KOPT-K1 (cell line): ENCODE results near the gene TXLNB.
"Not testable (repeated sequence)": the region's sequence is repeated elsewhere in the genome, so short reads cannot be mapped to it uniquely, and the experiment has no call there.

ENCODE experiments used
- H3K27ac ChIP-seq: fragments of 200-600 bp; sonication (generic); 2 replicates; pipeline ENCODE4 v1.5.1; 2016; ENCODE audit warnings: antibody characterized with exemption, mild to moderate bottlenecking, low read depth, low read length; ENCODE audit not compliant: poor library complexity, severe bottlenecking
- H3K36me3 ChIP-seq: fragments of 200-600 bp; sonication (generic); 2 replicates; pipeline ENCODE4 v1.5.1; 2017; ENCODE audit warnings: antibody characterized with exemption, mild to moderate bottlenecking, low read length, moderate library complexity; ENCODE audit not compliant: insufficient read depth
- H3K9me3 ChIP-seq: fragments of 200-600 bp; sonication (generic); 2 replicates; pipeline ENCODE4 v1.5.1; 2017; ENCODE audit warnings: antibody characterized with exemption, low read length, mild to moderate bottlenecking; ENCODE audit not compliant: insufficient read depth, poor library complexity, severe bottlenecking

The TXLNB gene

GRCh38 chr6:139242457-139243240 lies 49.1 kb downstream of the TXLNB start:
- Histone ChIP-seq H3K27ac (no peak overlapping the region), H3K36me3 (no peaks in the 10 kb centered on the region), H3K9me3 (no peaks in the 10 kb centered on the region)

- H3K27ac ChIP-seq = no peak overlapping the region
- H3K36me3 ChIP-seq = no peaks in the 10 kb centered on the region
- no peaks in the 10 kb centered on the region for H3K9me3 ChIP-seq
Measured at GRCh38 chr6:139240161-139241010, 51.4 kb downstream of the TXLNB start.

GRCh38 chr6:139239064-139239463 lies 52.7 kb downstream of the TXLNB start:
- H3K36me3 ChIP-seq = no peaks in the 10 kb centered on the region
- H3K9me3 ChIP-seq = peaks cover 12% of the 10 kb centered on the region
- H3K27ac ChIP-seq = no peak overlapping the region

GRCh38 chr6:139236105-139236504 lies 55.7 kb downstream of the TXLNB start:
- H3K27ac ChIP-seq = no peak overlapping the region

GRCh38 chr6:139235661-139236060 lies 56.1 kb downstream of the TXLNB start:
- no peaks in the 10 kb centered on the region for H3K36me3 ChIP-seq
- H3K9me3 ChIP-seq = peaks cover 19% of the 10 kb centered on the region
- H3K27ac ChIP-seq = no peak overlapping the region

More at GRCh38 chr6:139236105-139236504, 55.7 kb downstream of the TXLNB start:
- Histone ChIP-seq H3K9me3 (peaks cover 19% of the 10 kb centered on the region), H3K36me3 (no peaks in the 10 kb centered on the region)

GRCh38 chr6:139234193-139234592 lies 57.6 kb downstream of the TXLNB start:
- peaks cover 19% of the 10 kb centered on the region for H3K9me3 ChIP-seq
- not testable (repeated sequence) for H3K27ac ChIP-seq, H3K36me3 ChIP-seq

- no peak overlapping the region for H3K27ac ChIP-seq
- peaks cover 19% of the 10 kb centered on the region for H3K9me3 ChIP-seq
- H3K36me3 ChIP-seq = no peaks in the 10 kb centered on the region
Measured at GRCh38 chr6:139231206-139231605, 60.6 kb downstream of the TXLNB start.

- H3K9me3 ChIP-seq = peaks cover 19% of the 10 kb centered on the region
- no peaks in the 10 kb centered on the region for H3K36me3 ChIP-seq
- no peak overlapping the region for H3K27ac ChIP-seq
Measured at GRCh38 chr6:139230391-139230840, 61.4 kb downstream of the TXLNB start.

- H3K9me3 ChIP-seq, H3K36me3 ChIP-seq, H3K27ac ChIP-seq: not testable (repeated sequence)
Measured at GRCh38 chr6:139228387-139228786, 63.4 kb downstream of the TXLNB start.

GRCh38 chr6:139219746-139220145 lies 72.1 kb downstream of the TXLNB start:
- Histone ChIP-seq H3K36me3 (no peaks in the 10 kb centered on the region), H3K9me3 (no peaks in the 10 kb centered on the region), H3K27ac (peak overlapping the region; percentile 41)

- H3K27ac ChIP-seq = peak overlapping the region; percentile 41
- H3K36me3 ChIP-seq = no peaks in the 10 kb centered on the region
Measured at GRCh38 chr6:139219271-139219729, 72.5 kb downstream of the TXLNB start.

GRCh38 chr6:139212460-139212859 lies 79.3 kb downstream of the TXLNB start:
- not testable (repeated sequence) for H3K36me3 ChIP-seq, H3K9me3 ChIP-seq, H3K27ac ChIP-seq

More at GRCh38 chr6:139219271-139219729, 72.5 kb downstream of the TXLNB start:
- no peaks in the 10 kb centered on the region for H3K9me3 ChIP-seq

- H3K9me3 ChIP-seq, H3K36me3 ChIP-seq, H3K27ac ChIP-seq: not testable (repeated sequence)
Measured at GRCh38 chr6:139210766-139211165, 81.0 kb downstream of the TXLNB start.

- no peak overlapping the region for H3K27ac ChIP-seq
- no peaks in the 10 kb centered on the region for H3K36me3 ChIP-seq
- H3K9me3 ChIP-seq = peaks cover 18% of the 10 kb centered on the region
Measured at GRCh38 chr6:139205843-139206242, 86.0 kb downstream of the TXLNB start.

GRCh38 chr6:139204978-139205377 lies 86.8 kb downstream of the TXLNB start:
- H3K27ac ChIP-seq = no peak overlapping the region
- no peaks in the 10 kb centered on the region for H3K36me3 ChIP-seq
- peaks cover 14% of the 10 kb centered on the region for H3K9me3 ChIP-seq
